H54 (cell line): ENCODE measurements around the gene CC2D1A.
A peak's percentile ranks its signal among the peaks of the same experiment; 100 is the strongest.

Source experiments
- DNase-seq: peaks from one replicate; pipeline ENCODE4 v3.0.0; 2011; ENCODE audit warnings: low spot score, mixed read lengths; ENCODE audit not compliant: insufficient read length
- FAIRE-seq: peaks from 3 replicates; lab custom pipeline; 2011; peaks lifted over from hg19 to GRCh38; lab: Jason Lieb, UNC
- POLR2A ChIP-seq: IDR thresholded peaks from 2 replicates; pipeline ENCODE4 v1.6.1; 2011; ENCODE audit warnings: low read depth, mild to moderate bottlenecking, low read length

The CC2D1A gene

GRCh38 chr19:13905634-13906520, at the start of gene CC2D1A, which contains the start of gene BRME1:
TSS of gene CC2D1A (plus strand) at chr19:13906201. CDS start at chr19:13906442, 241 bp downstream.
TSS of gene BRME1 (minus strand) at chr19:13906117. CDS start at chr19:13904892, 1,225 bp downstream.
- no peak for FAIRE-seq
- DNase-seq, result peak; percentile 98
- TF ChIP-seq POLR2A, result peak; percentile 62

GRCh38 chr19:13856497-13856896, 49.5 kb upstream of the CC2D1A start:
- DNase-seq, result no peak
- FAIRE-seq, result no peak
- no peak for TF ChIP-seq POLR2A

GRCh38 chr19:13859361-13859880, 46.6 kb upstream of the CC2D1A start:
- no peak for FAIRE-seq
- no peak for DNase-seq
- no peak for TF ChIP-seq POLR2A

- no peak for FAIRE-seq
- no peak for DNase-seq
- no peak for TF ChIP-seq POLR2A
These were observed 45.2 kb upstream of the CC2D1A start for GRCh38 chr19:13860679-13861391.

GRCh38 chr19:13861392-13861713, 44.6 kb upstream of the CC2D1A start:
- FAIRE-seq (no peak), DNase-seq (no peak)
- TF ChIP-seq POLR2A, result no peak

- TF ChIP-seq POLR2A, result peak; percentile 28; the same call in 1 of the 2 replicates
- peak; percentile 95 for DNase-seq
- no peak for FAIRE-seq
These were observed 44.1 kb upstream of the CC2D1A start for GRCh38 chr19:13861714-13862531.

GRCh38 chr19:13864046-13864666, 41.8 kb upstream of the CC2D1A start:
- no peak for FAIRE-seq
- no peak for TF ChIP-seq POLR2A
- no peak for DNase-seq

GRCh38 chr19:13864667-13865570, 41.1 kb upstream of the CC2D1A start:
- FAIRE-seq (no peak), DNase-seq (no peak)
- no peak for TF ChIP-seq POLR2A

- TF ChIP-seq POLR2A, result no peak
- FAIRE-seq (no peak), DNase-seq (no peak)
These were observed 40.2 kb upstream of the CC2D1A start for GRCh38 chr19:13865571-13866462.

GRCh38 chr19:13866463-13867046, 39.4 kb upstream of the CC2D1A start:
- TF ChIP-seq POLR2A, result no peak
- DNase-seq (no peak), FAIRE-seq (no peak)

GRCh38 chr19:13868663-13869062, 37.3 kb upstream of the CC2D1A start:
- no peak for FAIRE-seq

GRCh38 chr19:13869281-13869680, 36.7 kb upstream of the CC2D1A start:
- TF ChIP-seq POLR2A, result no peak
- no peak for DNase-seq
- FAIRE-seq, result no peak

More at GRCh38 chr19:13868663-13869062, 37.3 kb upstream of the CC2D1A start:
- no peak for TF ChIP-seq POLR2A
- no peak for DNase-seq
